ENCODE results near the gene PTCRA.
"Not testable (repeated sequence)": the region's sequence is repeated elsewhere in the genome, so short reads cannot be mapped to it uniquely, and the experiment has no call there.

PTCRA gene, protein sequence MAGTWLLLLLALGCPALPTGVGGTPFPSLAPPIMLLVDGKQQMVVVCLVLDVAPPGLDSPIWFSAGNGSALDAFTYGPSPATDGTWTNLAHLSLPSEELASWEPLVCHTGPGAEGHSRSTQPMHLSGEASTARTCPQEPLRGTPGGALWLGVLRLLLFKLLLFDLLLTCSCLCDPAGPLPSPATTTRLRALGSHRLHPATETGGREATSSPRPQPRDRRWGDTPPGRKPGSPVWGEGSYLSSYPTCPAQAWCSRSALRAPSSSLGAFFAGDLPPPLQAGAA

DNA sequence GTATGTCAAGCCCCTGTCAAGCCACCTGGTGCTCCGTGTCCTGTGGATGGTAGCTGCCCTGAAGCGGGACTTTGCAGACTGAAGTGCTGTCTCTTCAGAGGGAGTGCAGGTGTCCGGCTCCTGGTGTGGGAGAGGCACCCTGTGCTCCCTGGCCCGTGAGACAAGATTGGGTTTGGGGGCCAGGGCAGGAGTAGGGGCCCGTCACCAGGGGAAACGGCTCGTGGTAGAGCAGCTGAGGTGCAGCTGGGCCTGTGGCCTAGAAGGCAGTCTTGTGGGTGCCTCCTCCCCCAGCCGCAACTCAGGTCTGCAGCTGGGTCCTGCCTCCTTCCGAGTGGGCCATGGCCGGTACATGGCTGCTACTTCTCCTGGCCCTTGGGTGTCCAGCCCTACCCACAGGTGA, at the start of gene PTCRA:
PTCRA (plus strand) TSS at position 322 of the 400 bp plus-strand sequence; CDS start at position 339, 17 bp downstream.
- DNase-seq: no peak

DNA sequence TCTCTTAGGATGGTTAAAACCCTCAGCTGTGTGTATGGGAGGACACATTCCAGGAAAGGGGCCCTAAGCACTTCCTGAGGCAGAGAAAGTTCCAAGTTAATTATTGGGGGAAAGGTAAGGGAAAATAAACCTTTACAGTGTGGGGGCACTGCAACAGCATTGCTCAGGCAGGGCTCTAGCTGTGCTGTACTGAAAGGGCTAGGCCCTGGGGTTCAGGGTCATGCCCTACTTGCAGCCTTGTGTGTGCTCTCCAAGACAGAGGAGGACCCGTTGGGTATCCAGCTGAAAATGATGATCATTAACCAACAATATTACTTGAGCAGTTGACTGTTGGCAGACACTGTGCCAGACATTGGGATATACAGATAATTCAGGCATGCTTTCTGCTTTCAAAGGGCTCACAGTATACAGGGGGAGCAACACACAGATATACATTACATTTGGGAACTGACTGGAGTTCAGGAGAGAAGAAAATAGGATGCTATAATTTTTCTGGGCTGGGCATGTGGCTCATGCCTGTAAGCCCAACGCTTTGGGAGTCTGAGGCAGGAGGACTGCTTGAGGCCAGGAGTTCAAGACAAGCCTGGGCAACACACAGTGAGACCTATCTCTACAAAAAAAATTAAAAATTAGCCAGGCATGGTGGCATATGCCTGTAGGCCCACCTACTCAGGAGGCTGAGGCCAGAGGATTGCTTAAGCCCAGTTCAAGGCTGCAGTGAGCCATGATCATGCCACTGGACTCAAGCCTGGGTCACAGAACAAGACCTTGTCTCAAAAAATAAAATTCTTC, 45.5 kb upstream of the PTCRA start:
- no peak for DNase-seq

DNA sequence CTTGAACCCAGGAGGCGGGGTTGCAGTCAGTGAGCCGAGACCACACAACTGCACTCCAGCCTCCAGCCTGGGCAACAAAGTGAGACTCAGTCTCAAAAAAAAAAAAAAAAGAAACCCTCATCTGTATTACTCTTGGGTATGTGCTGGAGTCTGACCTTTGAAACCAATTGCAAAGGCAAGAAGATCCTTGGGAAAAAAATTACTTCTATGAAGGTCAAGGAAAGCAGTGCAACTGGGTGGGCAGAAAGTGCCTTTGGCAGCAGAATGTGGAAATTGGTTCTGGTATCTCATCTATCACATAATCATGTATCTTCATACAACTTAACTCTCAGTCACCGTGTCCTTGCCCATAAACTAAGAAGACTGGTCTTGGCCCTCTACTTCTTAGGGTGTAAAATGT, 44.1 kb upstream of the PTCRA start:
- DNase-seq: no peak

DNA sequence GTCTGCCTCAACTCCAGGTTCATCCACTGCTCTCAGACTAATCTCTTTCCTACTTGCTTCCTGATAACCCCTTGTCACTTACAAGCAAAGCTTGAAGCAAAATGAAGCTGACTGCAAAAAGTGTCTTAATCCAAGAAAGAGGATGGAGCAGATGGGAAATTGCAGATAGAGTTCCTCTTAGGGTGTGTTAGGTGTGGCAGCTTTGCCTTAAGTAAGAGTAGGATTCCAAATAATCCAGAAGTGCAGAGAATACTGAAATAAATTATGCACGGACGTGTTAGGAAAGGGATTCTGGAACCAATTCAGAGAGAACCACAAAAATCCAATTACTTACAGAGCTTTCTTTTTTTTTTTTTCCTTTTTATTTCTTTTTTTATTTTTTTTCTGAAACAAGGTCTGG, 42.5 kb upstream of the PTCRA start:
- DNase-seq: no peak

DNA sequence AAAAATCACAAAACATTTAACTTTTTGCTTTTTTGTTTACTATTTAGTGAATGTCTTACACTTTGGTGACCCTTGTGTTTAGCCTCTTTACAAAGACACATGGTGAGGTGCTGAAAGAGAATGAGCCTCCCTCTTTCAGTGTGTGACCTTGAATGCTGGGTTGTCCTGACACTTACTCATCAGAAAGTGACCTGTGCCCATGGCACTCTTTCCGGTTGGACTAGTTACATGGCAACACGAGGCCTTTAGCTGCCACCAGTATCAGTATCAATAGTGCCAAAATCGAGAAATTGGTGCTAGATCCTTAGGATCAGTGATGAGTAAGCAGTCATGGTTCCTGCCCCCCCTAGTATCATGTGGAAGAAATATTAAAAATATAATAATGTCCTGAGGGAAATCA, 38.2 kb upstream of the PTCRA start:
- DNase-seq: no peak

DNA sequence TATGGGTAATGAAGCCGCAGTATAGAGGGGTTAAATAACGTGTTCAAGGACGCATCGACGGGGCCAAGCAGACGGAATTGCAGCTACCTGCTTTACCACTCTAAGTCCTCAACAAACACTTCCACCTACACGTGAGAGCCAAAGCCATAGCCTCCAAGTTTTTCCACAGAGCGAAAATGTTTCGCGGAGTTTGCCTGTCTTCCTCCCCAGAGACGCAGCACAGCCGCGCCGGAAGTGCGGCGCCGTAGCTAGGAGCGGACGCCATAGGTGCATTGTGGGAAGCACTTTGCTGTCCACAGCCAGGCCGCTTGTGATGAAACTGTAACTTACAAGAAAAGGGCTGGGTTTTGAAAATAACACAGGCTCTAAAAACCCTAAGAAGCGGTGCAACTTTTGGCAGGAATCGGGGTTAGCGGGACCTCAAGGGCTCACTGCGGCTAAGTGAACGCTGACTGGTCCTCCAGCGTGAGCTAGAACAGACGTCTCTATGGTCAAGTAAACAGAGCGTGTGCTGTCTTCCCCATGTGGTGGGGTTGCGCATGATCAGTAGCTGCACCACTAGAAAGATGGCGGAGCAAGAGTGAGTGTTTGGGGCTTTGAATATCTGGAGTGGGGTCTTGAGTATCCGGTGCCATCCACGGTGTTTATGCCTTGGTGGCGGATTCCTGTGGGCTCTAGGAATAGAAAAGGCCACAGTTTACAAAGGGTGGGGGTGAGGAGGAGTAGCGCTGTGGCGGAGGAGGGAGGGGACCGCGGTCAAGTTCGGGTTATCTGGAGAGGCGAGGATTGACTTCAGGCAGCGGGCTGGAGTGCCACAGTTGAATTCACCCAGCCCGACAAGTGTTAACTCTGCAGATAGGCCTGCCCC, 36.2 kb upstream of the PTCRA start, which contains the start of gene RPL7L1:
RPL7L1 (plus strand) TSS at position 245 of the 868 bp plus-strand sequence; CDS start at position 540, 295 bp downstream.
- peak; percentile 71 for DNase-seq

DNA sequence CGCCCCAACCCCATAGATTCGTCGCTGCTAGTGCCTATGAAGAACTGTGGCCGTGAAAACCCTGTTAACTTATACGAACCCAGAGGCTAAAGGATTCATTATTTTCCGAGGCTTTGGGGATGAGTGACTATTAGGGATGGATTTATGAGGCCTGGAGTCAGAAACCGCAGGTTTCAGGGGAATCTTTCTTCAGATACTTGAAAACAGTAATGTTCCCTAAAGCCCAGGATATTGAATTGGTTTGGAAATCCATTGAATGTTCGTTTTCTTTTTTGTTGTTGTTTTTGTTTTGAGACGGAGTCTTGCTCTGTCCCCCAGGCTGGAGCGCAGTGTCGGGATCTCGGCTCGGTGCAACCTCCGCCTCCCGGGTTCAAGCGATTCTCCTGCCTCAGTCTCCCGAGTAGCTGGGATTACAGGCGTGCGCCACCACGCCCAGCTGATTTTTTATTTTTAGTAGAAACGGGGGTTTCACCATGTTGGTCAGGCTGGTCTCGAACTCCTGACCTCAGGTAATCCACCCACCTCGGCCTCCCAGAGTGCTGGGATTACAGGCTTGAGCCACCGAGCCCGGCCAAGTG, 35.5 kb upstream of the PTCRA start:
- not testable (repeated sequence) for DNase-seq

DNA sequence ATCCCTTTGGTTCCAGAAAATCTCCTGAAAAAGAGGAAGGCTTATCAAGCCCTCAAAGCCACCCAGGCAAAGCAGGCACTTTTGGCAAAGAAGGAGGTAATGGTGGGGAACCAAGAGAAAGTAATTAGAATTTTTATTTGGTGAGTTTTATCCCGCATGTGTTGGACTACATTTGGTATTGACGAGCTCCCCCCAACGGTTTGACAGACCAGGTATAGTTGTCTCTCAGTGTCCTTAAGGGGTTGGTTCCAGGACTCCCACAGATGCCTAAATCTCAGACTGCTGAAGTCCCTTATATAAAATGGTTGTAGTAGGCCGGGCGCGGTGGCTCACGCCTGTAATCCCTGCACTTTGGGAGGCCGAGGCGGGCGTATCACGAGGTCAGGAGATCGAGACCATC, 35.0 kb upstream of the PTCRA start:
- not testable (repeated sequence) for DNase-seq

DNA sequence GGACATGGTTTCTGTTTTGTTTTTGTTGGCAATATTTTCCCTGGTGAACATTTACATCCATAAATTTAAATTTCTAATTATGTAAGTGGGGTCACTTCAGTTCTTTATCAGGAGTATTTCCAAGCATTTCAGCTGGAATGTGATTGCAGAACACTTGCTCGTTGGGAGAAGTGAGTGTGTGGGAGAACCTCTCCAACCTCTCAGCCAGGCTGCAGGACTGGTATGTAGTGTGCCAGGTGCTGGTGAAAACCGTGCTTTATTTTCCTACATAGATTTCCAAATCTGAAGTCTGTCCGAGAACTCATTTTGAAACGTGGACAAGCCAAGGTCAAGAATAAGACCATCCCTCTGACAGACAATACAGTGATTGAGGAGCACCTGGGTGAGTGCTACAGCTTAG, 30.2 kb upstream of the PTCRA start:
- no peak for DNase-seq

DNA sequence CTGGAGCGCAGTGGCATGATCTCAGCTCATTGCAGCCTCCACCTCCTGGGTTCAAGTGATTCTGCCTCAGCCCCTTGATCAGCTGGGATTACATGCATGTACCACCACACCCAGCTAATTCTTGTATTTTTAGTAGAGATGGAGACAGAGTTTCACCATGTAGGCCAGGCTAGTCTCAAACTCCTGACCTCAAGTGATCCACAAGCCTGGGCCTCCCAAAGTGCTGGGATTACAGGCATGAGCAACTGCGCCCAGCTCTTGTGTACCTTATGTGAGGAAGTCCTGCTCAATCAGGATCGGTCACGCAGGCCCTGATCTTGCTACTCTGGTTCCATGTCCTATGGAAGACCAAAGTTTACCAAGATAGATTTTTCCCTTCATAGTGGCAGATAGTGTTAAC, 27.7 kb upstream of the PTCRA start:
- DNase-seq: not testable (repeated sequence)

DNA sequence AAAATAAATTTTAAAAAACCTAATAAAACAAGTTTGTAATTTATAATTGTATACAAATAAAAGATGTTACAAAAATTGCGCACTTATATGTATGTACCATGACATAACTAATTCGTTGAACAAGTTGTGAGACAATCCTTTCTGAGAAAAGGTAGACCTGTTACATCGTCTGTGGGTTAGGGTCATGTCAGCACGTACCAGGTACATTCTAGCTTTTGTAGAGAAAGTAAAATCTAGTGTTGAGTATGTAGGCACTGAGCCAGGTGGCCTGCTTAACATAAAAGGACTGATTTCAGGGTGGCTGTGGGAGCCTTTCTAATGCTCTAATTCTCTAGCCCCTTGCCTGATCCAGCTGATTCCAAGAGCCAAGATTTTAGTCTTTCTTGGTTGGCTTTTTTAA, 26.0 kb upstream of the PTCRA start:
- DNase-seq: no peak

DNA sequence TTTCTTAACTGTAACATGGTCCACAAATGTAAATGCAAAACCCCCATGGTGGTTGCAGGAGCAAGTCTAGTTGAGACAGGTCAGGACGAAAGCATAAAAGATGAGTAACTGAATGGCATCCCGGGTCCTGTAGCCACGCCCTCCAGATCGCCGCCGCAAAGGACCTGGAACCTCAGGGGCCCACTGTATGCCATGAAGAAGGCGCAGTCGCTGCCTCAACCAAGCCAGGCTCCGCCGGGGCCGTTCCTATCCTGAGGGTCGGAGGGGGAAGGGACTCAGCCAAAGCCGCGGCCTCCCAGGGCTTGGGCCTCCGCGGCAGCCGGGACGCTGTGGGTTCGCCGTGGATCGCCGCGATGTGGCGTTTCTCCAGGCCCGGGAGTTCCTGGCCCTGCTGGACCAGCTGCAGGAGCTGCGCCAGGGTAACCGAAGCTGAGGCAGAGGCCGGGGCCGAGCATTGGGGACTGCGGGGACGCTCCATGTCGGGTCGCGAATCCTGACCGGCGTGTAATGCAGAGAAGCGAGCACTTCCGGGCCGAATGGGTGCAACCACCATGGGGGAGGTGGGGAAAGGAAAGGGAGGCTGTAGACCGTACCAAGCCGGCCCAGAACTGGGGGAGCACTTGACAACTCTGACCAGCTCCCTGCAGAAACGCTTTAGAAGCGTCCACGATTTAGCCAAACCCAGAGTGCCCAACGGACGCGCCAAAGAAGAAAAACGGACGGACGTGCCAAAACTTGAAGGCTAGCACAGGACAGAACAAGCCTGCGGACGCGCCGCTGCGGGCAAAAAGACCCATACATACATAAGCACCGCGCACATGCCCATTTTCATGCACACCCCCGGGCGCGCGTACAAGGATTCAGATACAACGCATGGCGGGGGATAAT, 25.3 kb upstream of the PTCRA start:
- DNase-seq: peak; percentile 84

DNA sequence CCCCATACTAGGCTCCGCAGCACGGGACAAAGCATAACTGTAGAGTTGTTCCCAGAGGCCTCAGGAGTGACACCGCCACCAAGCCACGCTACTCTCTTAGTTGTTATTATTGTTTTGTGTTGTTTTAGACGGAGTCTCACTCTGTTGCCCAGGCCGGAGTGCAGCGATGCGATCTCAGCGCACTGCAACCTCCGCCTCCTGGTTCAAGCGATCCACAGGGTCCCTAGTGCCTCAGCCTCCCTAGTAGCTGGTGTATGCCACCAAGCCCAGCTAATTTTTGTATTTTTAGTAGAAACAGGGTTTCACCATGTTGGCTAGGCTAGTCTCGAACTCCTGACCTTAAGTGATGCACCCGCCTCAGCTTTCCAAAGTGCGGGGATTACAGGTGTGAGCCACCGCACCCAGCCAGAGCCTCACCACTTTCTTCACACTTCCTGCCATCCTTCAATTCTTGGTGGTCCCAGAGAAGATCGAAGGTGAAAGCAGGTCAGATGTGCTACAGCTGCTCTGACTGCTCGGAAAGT, 24.6 kb upstream of the PTCRA start:
- DNase-seq: no peak

DNA sequence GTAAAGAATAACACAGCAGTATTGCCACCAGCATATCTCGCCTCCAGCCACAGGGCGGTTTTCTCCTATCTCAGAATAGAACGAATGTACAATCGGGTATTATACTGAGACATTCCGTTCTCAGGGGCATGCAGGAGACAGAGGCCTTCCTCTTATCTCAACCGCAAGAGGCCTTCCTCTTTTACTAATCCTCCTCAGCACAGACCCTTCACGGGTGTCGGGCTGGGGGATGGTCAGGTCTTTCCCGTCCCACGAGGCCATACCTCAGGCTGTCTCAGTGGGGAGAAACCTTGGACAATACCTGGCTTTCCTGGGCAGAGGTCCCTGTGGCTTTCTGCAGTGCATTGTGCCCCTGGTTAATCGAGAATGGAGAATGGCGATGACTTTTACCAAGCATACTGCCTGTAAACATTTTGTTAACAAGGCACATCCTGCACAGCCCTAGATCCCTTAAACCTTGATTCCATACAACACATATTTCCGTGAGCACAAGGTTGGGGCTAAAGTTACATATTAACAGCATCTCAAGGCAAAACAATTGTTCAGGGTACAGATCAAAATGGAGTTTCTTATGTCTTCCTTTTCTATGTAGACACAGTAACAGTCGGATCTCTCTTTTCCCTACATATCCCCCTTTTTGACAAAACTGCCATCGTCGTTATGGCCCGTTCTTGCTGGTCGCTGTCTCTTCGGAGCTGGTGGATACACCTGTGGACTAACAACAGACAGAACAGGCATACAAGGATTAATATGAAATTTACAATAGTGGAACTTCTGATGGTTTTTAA, 21.6 kb upstream of the PTCRA start:
- DNase-seq: not testable (repeated sequence)

DNA sequence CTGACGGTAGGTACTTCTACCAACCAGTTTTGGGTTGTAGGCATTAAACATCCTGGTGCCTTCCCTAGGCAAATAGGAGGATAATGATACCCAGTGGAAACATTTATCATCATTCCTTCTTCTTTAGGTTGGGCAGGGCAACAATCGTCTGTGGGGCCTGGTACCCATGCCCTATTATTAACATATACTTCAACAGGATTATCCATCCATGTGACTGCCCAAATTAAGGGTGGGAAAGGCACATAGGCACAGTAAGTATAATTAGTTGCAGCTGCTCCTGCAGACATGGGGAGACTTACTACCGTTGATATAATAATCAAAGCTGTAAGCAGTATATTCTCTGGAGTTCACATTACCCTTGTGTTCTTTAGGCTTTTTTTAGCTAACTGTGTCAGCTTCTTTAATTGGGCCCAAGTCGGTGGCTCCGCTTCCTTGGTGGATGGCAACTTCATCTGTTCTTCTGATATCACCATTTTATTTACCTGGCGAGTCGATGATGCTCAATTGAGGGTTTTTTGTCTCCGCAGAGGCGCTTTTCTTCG, 19.6 kb upstream of the PTCRA start:
- no peak for DNase-seq

DNA sequence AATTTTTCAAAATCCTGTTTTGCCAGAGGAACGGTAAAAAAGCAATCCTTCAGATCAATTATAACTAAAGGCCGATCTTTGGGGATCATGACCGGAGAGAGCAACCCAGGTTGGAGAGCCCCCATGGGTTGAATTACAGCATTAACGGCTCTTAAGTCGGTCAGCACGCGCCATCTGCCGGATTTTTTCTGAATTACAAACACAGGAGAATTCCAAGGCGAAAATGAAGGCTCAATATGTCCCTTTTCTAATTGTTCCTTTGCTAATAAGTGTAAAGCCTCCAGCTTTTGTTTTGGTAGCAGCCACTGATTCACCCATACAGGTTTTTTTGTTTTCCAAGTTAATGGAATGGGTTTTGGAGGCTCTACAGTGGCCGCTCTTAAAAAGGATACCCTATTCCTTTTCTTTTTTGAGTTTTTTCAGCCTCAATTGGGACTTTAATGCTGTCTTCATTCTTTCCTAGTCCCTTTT, 16.9 kb upstream of the PTCRA start:
- peak; percentile 59 for DNase-seq

DNA sequence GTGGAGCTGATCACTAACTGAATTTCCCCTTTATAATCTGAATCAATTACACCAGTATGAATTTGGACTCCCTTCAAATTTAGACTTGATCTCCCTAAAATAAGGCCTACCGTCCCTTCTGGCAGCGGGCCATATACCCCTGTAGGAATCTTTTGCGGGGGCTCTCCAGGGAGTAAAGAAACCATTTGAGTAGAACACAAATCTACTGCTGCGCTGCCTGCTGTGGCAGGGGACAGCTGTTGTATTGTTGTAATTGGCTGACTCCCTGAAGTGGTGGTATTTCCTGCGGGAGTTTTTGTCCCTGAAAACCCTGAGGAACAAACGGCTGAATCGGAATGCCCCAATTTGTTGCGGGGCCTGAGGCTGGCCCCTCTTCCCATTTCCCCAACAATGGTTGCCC, 16.0 kb upstream of the PTCRA start:
- no peak for DNase-seq

DNA sequence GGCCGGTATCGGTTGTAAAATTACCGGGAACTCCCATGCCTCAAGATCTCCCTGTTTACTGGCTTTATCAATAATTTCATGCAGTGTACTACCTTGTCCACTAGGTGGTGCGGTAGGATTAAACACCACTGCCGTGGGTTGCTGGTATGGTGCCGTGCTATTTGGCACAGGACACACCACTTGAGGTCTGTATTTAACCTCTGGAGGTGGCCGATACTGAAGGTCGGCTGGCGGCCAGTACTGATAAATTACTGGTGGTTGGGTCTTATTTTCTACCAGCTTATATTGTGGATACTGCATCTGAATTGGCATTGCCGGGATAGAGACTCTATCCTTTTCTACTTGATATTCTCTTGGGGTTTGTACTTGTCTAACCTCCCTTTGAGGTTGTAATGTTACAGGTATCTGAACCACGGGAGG, 14.3 kb upstream of the PTCRA start:
- DNase-seq: peak; percentile 48

DNA sequence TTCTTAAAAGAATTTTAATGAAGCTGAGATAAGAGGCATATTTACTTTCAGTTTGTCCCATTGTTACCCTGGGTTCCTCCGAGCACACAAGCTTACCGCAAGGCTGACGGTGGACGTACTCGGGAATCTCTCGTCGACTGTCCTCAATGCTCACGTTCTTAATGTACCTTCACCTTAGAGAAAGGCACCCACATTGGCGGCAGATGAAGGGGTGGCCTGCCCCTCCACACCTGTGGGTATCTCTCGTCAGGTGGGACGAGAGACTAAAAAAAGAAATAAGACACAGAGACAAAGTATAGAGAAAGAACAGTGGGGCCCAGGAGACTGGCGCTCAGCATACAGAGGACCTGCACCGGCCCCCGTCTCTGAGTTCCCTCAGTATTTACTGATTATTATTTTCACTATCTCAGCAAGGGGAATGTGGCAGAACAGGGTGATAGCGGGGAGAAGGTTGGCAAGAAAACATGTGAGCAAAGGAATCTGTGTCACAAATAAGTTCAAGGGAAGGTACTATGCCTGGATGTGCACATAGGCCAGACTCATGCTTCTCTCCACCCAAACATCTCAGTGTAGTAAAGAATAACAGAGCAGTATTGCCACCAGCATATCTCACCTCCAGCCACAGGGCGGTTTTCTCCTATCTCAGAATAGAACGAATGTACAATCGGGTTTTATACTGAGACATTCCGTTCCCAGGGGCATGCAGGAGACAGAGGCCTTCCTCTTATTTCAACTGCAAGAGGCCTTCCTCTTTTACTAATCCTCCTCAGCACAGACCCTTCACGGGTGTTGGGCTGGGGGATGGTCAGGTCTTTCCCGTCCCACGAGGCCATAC, 13.2 kb upstream of the PTCRA start:
- DNase-seq: not testable (repeated sequence)

All from stimulated activated CD4-positive, alpha-beta T cell treated with anti-CD3 and anti-CD28 coated beads, Interleukin-12 subunit alpha, Interleukin-12 subunit beta, amount 100 ng/mL, for 4 hours (primary cell).